GM23338 (cell line): Measurements from ENCODE around the gene SVIP. TPM values are rescaled to one million over a fixed set of nuclear protein-coding genes. Genes with fewer than 3 reads are reported as not detected.

ENCODE experiments used
- ATAC-seq: fragments of 200-7000 bp; cut with Tn5 transposase; 3 replicates; pipeline ENCODE4 v1.9.1; 2020
- DNase-seq: peaks from one replicate; pipeline ENCODE4 v3.0.0-alpha.2; 2015; ENCODE audit warnings: low spot score
- H2AFZ ChIP-seq: fragments of 200-600 bp; sonication (generic); 2 replicates; pipeline ENCODE4 v1.8.0; 2016; ENCODE audit warnings: antibody characterized with exemption, mild to moderate bottlenecking, moderate library complexity
- H3F3A ChIP-seq: fragments of 200-600 bp; sonication (generic); replicated peaks from 2 replicates; pipeline ENCODE4 v1.8.0; 2017; ENCODE audit warnings: antibody characterized with exemption, mixed run types, low read depth
- H3K27ac ChIP-seq: fragments of 200-600 bp; sonication (generic); 2 replicates; pipeline ENCODE4 v1.6.1; 2016; ENCODE audit warnings: low read depth
- H3K27me3 ChIP-seq: fragments of 200-600 bp; sonication (generic); 2 replicates; pipeline ENCODE4 v1.8.0; 2016; ENCODE audit warnings: mild to moderate bottlenecking, mixed run types, moderate library complexity; ENCODE audit not compliant: insufficient read depth
- H3K36me3 ChIP-seq: fragments of 200-600 bp; sonication (generic); 2 replicates; pipeline ENCODE4 v1.8.0; 2016; ENCODE audit warnings: mild to moderate bottlenecking; ENCODE audit not compliant: insufficient read depth
- H3K4me1 ChIP-seq: fragments of 200-600 bp; sonication (generic); 2 replicates; pipeline ENCODE4 v1.8.0; 2016; ENCODE audit warnings: mild to moderate bottlenecking, moderate library complexity; ENCODE audit not compliant: insufficient read depth
- H3K4me2 ChIP-seq: fragments of 200-600 bp; sonication (generic); 2 replicates; pipeline ENCODE4 v1.7.1; 2017; ENCODE audit warnings: mixed run types
- H3K4me3 ChIP-seq: fragments of 200-600 bp; sonication (generic); 2 replicates; pipeline ENCODE4 v1.6.1; 2016; ENCODE audit warnings: mixed run types
- H3K79me2 ChIP-seq: fragments of 200-600 bp; sonication (generic); replicated peaks from 2 replicates; pipeline ENCODE4 v1.8.0; 2017; ENCODE audit warnings: mild to moderate bottlenecking; ENCODE audit not compliant: insufficient read depth
- H3K9me2 ChIP-seq: fragments of 200-600 bp; sonication (generic); 2 replicates; pipeline ENCODE4 v1.8.0; 2017; ENCODE audit not compliant: insufficient read depth
- H4K20me1 ChIP-seq: fragments of 200-600 bp; sonication (generic); replicated peaks from 2 replicates; pipeline ENCODE4 v1.8.0; 2017; ENCODE audit warnings: mild to moderate bottlenecking; ENCODE audit not compliant: insufficient read depth
- H3K27ac Mint-ChIP-seq: 2 replicates; pipeline ENCODE4 v1.8.0; 2020; ENCODE audit warnings: inconsistent platforms, mild to moderate bottlenecking, moderate library complexity, mixed read lengths
- H3K27me3 Mint-ChIP-seq: 3 replicates; pipeline ENCODE4 v1.8.0; 2022; ENCODE audit warnings: low read depth, mild to moderate bottlenecking, moderate library complexity, mixed read lengths, inconsistent platforms; ENCODE audit not compliant: insufficient read depth, poor library complexity
- H3K36me3 Mint-ChIP-seq: 3 replicates; pipeline ENCODE4 v1.8.0; 2021; ENCODE audit warnings: low read depth, mild to moderate bottlenecking, inconsistent platforms, moderate library complexity, mixed read lengths
- H3K4me1 Mint-ChIP-seq: 3 replicates; pipeline ENCODE4 v1.8.0; 2020; ENCODE audit warnings: mild to moderate bottlenecking, inconsistent platforms, mixed read lengths
- H3K4me3 Mint-ChIP-seq: 3 replicates; pipeline ENCODE4 v1.8.0; 2021; ENCODE audit warnings: moderate library complexity, mild to moderate bottlenecking, inconsistent platforms, mixed read lengths
- H3K9me3 Mint-ChIP-seq: 3 replicates; pipeline ENCODE4 v1.8.0; 2020; ENCODE audit warnings: moderate library complexity, mild to moderate bottlenecking, inconsistent platforms, mixed read lengths
- CREB1 ChIP-seq: fragments of 250-450 bp; sonication (Bioruptor Pico); IDR thresholded peaks from 2 replicates; pipeline ENCODE4 v1.5.0; 2020; ENCODE audit warnings: low read depth, mild to moderate bottlenecking, moderate library complexity
- EZH2 ChIP-seq: fragments of 200-600 bp; sonication (generic); IDR thresholded peaks from one replicate; pipeline ENCODE4 v1.8.0; 2017; ENCODE audit warnings: antibody characterized with exemption, mild to moderate bottlenecking, low read depth; ENCODE audit not compliant: unreplicated experiment
- EZH2phosphoT487 ChIP-seq: fragments of 200-600 bp; sonication (generic); IDR thresholded peaks from one replicate; pipeline ENCODE4 v1.8.1; 2018; ENCODE audit warnings: antibody characterized with exemption; ENCODE audit not compliant: unreplicated experiment
- JUNB ChIP-seq: IDR thresholded peaks from one replicate; pipeline ENCODE4 v1.6.1; 2016; ENCODE audit warnings: antibody characterized with exemption; ENCODE audit not compliant: unreplicated experiment
- NANOG ChIP-seq: IDR thresholded peaks from 2 replicates; pipeline ENCODE4 v1.6.1; 2016; ENCODE audit warnings: antibody characterized with exemption, borderline replicate concordance
- POLR2AphosphoS5 ChIP-seq: IDR thresholded peaks from 2 replicates; pipeline ENCODE4 v1.6.1; 2016; ENCODE audit warnings: antibody characterized with exemption, low read depth
- STAT1 ChIP-seq: IDR thresholded peaks from one replicate; pipeline ENCODE4 v1.6.1; 2016; ENCODE audit warnings: antibody characterized with exemption; ENCODE audit not compliant: unreplicated experiment
- ZNF114 ChIP-seq: fragments of 250-450 bp; sonication (Bioruptor Pico); IDR thresholded peaks from 2 replicates; pipeline ENCODE4 v1.5.0; 2020; ENCODE audit warnings: mild to moderate bottlenecking, moderate library complexity
- ZNF331 ChIP-seq: fragments of 250-450 bp; sonication (Bioruptor Pico); IDR thresholded peaks from 2 replicates; pipeline ENCODE4 v1.5.0; 2020; ENCODE audit warnings: low read depth, mild to moderate bottlenecking, moderate library complexity
- polyA plus RNA-seq: library from polyadenylated mRNA; unstranded; fragments of >200 nt; fragmentation: Nextera tagmentation; extraction: Ambion mirVana; gene quantifications from 2 replicates; pipeline ENCODE4 v1.2.1, GENCODE V29; 2016
- total RNA-seq: library from RNA; depleted of rRNA; stranded (reverse); fragments of >200 nt; shearing (Covaris generic); gene quantifications from 2 replicates; pipeline ENCODE4 v1.2.3, GENCODE V29; 2014
- TF ChIP-seq, protein P1 (sequence below): IDR thresholded peaks from one replicate; pipeline ENCODE4 v1.6.1; 2018; ENCODE audit warnings: antibody characterized with exemption; ENCODE audit not compliant: unreplicated experiment
- TF ChIP-seq, protein P2 (sequence below): IDR thresholded peaks from 2 replicates; pipeline ENCODE4 v1.6.1; 2016; ENCODE audit warnings: antibody characterized with exemption
- TF ChIP-seq, protein P3 (sequence below), 2 experiments: fragments of 200-600 bp in 1 of 2; sonication (generic) in 1 of 2; conservative IDR thresholded peaks; 2 replicates each; pipeline versions ENCODE4 v1.5.1 to v1.6.1; 2016 to 2017; ENCODE audit warnings: antibody characterized with exemption in 2 of 2, low read depth in 2 of 2, mild to moderate bottlenecking in 2 of 2, moderate library complexity in 1 of 2
- TF ChIP-seq, protein P4 (sequence below): fragments of 250-450 bp; sonication (Bioruptor Pico); IDR thresholded peaks from 2 replicates; pipeline ENCODE4 v1.5.0; 2020; ENCODE audit warnings: mild to moderate bottlenecking, moderate library complexity

Gene SVIP
- total and polyA plus RNA-seq, 2 experiments from 2014 or later, result 4.1 to 13.5 TPM

DNA sequence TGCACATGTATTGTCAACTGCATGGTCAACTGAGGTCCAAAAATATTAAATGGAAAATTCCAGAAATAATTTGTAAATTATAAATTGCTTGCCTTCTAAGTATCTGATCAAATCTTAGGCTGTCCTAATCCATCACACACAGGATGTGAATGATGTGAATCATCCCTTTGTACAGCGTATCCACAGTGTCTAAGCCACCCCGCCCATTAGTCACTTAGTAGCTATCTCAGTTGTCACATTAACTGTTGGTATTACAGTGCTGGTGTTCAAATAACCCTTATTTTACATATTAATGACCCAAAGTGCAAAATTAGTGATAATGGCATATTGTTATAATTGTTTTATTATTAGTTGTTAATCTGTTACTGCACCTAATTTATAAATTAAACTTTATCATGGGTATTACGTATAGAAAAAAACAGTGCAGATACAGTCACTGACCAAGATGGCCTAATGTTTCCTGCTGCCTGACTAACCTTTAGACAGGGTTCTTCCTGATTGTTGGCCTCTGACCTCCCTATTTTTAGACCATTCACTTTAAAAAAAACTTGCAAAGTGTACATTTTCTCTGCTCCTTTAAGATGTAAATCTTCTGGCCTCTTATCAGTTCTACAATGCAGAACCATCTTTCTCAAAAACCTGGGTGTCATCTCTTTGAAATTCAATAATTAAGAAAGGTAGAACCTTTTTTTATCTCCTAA, 2.9 kb upstream of the SVIP start:
- Histone ChIP-seq H3K27me3 (peaks cover 13% of the 10 kb centered on the region), H3K4me1 (peaks cover 20% of the 10 kb centered on the region), H3K4me2 (no peak overlapping the region), H3K9me2 (no peaks in the 10 kb centered on the region), H3F3A (no peaks in the 10 kb centered on the region), H3K36me3 (no peaks in the 10 kb centered on the region), H3K79me2 (no peaks in the 10 kb centered on the region), H2AFZ (no peak overlapping the region), H4K20me1 (no peaks in the 10 kb centered on the region), H3K27ac (no peak overlapping the region), H3K4me3 (no peak overlapping the region)
- DNase-seq (no peak), ATAC-seq (no peak)
- H3K27ac Mint-ChIP-seq, result no peak overlapping the region
- no peak overlapping the region for H3K4me3 Mint-ChIP-seq
- no peaks in the 10 kb centered on the region for H3K36me3 Mint-ChIP-seq
- TF ChIP-seq, protein P1, sequence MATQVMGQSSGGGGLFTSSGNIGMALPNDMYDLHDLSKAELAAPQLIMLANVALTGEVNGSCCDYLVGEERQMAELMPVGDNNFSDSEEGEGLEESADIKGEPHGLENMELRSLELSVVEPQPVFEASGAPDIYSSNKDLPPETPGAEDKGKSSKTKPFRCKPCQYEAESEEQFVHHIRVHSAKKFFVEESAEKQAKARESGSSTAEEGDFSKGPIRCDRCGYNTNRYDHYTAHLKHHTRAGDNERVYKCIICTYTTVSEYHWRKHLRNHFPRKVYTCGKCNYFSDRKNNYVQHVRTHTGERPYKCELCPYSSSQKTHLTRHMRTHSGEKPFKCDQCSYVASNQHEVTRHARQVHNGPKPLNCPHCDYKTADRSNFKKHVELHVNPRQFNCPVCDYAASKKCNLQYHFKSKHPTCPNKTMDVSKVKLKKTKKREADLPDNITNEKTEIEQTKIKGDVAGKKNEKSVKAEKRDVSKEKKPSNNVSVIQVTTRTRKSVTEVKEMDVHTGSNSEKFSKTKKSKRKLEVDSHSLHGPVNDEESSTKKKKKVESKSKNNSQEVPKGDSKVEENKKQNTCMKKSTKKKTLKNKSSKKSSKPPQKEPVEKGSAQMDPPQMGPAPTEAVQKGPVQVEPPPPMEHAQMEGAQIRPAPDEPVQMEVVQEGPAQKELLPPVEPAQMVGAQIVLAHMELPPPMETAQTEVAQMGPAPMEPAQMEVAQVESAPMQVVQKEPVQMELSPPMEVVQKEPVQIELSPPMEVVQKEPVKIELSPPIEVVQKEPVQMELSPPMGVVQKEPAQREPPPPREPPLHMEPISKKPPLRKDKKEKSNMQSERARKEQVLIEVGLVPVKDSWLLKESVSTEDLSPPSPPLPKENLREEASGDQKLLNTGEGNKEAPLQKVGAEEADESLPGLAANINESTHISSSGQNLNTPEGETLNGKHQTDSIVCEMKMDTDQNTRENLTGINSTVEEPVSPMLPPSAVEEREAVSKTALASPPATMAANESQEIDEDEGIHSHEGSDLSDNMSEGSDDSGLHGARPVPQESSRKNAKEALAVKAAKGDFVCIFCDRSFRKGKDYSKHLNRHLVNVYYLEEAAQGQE, result no peak
- TF ChIP-seq CREB1 (CRISPR knock-in tag), result no peak
- no peak for TF ChIP-seq EZH2
- no peak for TF ChIP-seq ZNF331 (CRISPR knock-in tag)
- TF ChIP-seq, protein P2, sequence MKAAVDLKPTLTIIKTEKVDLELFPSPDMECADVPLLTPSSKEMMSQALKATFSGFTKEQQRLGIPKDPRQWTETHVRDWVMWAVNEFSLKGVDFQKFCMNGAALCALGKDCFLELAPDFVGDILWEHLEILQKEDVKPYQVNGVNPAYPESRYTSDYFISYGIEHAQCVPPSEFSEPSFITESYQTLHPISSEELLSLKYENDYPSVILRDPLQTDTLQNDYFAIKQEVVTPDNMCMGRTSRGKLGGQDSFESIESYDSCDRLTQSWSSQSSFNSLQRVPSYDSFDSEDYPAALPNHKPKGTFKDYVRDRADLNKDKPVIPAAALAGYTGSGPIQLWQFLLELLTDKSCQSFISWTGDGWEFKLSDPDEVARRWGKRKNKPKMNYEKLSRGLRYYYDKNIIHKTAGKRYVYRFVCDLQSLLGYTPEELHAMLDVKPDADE, result no peak
- no peak for TF ChIP-seq ZNF114 (CRISPR knock-in tag)
- TF ChIP-seq, protein P3, sequence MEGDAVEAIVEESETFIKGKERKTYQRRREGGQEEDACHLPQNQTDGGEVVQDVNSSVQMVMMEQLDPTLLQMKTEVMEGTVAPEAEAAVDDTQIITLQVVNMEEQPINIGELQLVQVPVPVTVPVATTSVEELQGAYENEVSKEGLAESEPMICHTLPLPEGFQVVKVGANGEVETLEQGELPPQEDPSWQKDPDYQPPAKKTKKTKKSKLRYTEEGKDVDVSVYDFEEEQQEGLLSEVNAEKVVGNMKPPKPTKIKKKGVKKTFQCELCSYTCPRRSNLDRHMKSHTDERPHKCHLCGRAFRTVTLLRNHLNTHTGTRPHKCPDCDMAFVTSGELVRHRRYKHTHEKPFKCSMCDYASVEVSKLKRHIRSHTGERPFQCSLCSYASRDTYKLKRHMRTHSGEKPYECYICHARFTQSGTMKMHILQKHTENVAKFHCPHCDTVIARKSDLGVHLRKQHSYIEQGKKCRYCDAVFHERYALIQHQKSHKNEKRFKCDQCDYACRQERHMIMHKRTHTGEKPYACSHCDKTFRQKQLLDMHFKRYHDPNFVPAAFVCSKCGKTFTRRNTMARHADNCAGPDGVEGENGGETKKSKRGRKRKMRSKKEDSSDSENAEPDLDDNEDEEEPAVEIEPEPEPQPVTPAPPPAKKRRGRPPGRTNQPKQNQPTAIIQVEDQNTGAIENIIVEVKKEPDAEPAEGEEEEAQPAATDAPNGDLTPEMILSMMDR (conservative IDR thresholded peaks at IDR 0.05; ENCODE audit: low read depth in 2 of 2), result no peak
- TF ChIP-seq POLR2AphosphoS5, result no peak
- TF ChIP-seq EZH2phosphoT487, result no peak
- TF ChIP-seq NANOG, result no peak
- TF ChIP-seq STAT1, result no peak
- TF ChIP-seq, protein P4, sequence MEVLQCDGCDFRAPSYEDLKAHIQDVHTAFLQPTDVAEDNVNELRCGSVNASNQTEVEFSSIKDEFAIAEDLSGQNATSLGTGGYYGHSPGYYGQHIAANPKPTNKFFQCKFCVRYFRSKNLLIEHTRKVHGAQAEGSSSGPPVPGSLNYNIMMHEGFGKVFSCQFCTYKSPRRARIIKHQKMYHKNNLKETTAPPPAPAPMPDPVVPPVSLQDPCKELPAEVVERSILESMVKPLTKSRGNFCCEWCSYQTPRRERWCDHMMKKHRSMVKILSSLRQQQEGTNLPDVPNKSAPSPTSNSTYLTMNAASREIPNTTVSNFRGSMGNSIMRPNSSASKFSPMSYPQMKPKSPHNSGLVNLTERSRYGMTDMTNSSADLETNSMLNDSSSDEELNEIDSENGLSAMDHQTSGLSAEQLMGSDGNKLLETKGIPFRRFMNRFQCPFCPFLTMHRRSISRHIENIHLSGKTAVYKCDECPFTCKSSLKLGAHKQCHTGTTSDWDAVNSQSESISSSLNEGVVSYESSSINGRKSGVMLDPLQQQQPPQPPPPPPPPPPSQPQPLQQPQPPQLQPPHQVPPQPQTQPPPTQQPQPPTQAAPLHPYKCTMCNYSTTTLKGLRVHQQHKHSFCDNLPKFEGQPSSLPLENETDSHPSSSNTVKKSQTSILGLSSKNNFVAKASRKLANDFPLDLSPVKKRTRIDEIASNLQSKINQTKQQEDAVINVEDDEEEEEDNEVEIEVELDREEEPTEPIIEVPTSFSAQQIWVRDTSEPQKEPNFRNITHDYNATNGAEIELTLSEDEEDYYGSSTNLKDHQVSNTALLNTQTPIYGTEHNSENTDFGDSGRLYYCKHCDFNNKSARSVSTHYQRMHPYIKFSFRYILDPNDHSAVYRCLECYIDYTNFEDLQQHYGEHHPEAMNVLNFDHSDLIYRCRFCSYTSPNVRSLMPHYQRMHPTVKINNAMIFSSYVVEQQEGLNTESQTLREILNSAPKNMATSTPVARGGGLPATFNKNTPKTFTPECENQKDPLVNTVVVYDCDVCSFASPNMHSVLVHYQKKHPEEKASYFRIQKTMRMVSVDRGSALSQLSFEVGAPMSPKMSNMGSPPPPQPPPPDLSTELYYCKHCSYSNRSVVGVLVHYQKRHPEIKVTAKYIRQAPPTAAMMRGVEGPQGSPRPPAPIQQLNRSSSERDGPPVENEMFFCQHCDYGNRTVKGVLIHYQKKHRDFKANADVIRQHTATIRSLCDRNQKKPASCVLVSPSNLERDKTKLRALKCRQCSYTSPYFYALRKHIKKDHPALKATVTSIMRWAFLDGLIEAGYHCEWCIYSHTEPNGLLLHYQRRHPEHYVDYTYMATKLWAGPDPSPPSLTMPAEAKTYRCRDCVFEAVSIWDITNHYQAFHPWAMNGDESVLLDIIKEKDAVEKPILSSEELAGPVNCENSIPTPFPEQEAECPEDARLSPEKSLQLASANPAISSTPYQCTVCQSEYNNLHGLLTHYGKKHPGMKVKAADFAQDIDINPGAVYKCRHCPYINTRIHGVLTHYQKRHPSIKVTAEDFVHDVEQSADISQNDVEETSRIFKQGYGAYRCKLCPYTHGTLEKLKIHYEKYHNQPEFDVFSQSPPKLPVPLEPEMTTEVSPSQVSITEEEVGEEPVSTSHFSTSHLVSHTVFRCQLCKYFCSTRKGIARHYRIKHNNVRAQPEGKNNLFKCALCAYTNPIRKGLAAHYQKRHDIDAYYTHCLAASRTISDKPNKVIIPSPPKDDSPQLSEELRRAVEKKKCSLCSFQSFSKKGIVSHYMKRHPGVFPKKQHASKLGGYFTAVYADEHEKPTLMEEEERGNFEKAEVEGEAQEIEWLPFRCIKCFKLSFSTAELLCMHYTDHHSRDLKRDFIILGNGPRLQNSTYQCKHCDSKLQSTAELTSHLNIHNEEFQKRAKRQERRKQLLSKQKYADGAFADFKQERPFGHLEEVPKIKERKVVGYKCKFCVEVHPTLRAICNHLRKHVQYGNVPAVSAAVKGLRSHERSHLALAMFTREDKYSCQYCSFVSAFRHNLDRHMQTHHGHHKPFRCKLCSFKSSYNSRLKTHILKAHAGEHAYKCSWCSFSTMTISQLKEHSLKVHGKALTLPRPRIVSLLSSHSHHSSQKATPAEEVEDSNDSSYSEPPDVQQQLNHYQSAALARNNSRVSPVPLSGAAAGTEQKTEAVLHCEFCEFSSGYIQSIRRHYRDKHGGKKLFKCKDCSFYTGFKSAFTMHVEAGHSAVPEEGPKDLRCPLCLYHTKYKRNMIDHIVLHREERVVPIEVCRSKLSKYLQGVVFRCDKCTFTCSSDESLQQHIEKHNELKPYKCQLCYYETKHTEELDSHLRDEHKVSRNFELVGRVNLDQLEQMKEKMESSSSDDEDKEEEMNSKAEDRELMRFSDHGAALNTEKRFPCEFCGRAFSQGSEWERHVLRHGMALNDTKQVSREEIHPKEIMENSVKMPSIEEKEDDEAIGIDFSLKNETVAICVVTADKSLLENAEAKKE (CRISPR knock-in tag), result no peak
- TF ChIP-seq JUNB, result no peak
- peaks cover 20% of the 10 kb centered on the region for H3K4me1 Mint-ChIP-seq
- H3K9me3 Mint-ChIP-seq, result no peaks in the 10 kb centered on the region
- H3K27me3 Mint-ChIP-seq, result peaks cover 13% of the 10 kb centered on the region
